ENCODE data around the gene PRDM10.

DNA sequence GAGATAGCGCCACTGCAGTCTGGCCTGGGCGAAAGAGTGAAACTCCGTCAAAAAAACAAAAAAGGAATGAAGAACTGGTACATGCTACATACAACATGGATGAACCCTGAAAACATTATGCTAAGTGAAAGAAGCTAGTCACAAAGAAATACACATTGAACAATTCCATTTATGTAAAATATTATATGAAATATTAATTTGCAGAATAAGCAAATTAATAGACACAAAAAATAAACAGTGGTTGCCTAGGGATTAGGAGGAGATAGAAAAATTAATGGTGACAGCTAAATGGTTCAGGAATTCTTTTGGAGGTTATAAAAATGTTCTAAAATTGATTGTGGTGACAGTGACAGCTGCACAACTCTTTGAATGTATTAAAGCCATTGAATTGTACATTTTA is 14.7 kb downstream of the PRDM10 start:
- no peak for TF ChIP-seq POLR2A (IDR thresholded peaks at IDR 0.05)
- TF ChIP-seq, protein P1, sequence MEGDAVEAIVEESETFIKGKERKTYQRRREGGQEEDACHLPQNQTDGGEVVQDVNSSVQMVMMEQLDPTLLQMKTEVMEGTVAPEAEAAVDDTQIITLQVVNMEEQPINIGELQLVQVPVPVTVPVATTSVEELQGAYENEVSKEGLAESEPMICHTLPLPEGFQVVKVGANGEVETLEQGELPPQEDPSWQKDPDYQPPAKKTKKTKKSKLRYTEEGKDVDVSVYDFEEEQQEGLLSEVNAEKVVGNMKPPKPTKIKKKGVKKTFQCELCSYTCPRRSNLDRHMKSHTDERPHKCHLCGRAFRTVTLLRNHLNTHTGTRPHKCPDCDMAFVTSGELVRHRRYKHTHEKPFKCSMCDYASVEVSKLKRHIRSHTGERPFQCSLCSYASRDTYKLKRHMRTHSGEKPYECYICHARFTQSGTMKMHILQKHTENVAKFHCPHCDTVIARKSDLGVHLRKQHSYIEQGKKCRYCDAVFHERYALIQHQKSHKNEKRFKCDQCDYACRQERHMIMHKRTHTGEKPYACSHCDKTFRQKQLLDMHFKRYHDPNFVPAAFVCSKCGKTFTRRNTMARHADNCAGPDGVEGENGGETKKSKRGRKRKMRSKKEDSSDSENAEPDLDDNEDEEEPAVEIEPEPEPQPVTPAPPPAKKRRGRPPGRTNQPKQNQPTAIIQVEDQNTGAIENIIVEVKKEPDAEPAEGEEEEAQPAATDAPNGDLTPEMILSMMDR (IDR thresholded peaks at IDR 0.05): no peak
- TF ChIP-seq POLR2AphosphoS5 (IDR thresholded peaks at IDR 0.05): no peak
- no peak for TF ChIP-seq EP300 (IDR thresholded peaks at IDR 0.05)
